ENCODE measurements around the gene APOB. TPM values are rescaled to one million over a fixed set of nuclear protein-coding genes. Genes with fewer than 3 reads are reported as not detected.
A peak's percentile ranks its signal among the peaks of the same experiment; 100 is the strongest.

The APOB gene
- total and polyA plus RNA-seq, 2 of the 13 experiments (the other 11 are each of a cell fraction or from before 2014, with no cell fraction given) = 1,569 to 2,515 TPM

DNA sequence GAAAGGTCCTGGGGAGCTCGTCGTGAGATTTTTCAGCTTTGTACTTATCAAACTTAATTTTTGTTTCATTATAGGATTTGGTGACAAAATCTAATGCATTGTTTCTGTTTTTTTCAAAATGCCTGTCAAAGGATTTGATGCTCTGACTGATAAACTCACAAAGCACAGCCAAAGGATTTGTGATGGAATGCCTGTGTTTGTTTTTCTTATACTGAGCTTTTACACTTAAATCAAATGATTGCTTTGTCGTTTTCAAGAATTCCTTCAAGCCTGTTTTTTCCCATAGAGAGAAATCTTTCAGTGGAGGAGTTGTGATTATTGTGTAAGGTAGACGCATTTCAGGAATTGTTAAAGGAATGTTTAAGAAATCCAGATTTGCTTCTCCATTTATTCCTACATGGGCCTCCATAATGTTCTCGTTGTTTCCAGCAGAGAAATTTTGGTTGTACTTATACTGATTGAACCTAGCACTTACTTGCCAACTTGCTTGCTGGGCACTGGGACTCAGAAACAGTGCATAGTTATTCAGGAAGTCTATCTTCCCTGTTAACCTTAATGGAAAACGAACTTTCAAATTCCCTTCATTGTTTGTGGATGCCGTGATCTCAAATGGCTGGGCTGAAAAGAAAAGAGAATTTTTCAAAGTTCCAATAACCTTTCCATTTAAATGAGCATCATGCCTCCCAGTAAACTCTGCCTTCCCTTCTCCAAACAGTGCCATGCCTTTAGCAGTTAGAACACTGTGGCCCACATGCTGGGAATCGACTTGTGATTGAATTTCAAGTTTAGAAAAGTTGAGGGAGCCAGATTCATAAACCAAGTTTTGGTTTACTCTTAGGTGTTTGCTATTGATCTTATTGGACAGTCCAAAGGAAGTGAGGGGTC, 36.5 kb downstream of the APOB start (continued):
- TF ChIP-seq, protein P1, sequence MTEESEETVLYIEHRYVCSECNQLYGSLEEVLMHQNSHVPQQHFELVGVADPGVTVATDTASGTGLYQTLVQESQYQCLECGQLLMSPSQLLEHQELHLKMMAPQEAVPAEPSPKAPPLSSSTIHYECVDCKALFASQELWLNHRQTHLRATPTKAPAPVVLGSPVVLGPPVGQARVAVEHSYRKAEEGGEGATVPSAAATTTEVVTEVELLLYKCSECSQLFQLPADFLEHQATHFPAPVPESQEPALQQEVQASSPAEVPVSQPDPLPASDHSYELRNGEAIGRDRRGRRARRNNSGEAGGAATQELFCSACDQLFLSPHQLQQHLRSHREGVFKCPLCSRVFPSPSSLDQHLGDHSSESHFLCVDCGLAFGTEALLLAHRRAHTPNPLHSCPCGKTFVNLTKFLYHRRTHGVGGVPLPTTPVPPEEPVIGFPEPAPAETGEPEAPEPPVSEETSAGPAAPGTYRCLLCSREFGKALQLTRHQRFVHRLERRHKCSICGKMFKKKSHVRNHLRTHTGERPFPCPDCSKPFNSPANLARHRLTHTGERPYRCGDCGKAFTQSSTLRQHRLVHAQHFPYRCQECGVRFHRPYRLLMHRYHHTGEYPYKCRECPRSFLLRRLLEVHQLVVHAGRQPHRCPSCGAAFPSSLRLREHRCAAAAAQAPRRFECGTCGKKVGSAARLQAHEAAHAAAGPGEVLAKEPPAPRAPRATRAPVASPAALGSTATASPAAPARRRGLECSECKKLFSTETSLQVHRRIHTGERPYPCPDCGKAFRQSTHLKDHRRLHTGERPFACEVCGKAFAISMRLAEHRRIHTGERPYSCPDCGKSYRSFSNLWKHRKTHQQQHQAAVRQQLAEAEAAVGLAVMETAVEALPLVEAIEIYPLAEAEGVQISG (CRISPR knock-in tag; IDR thresholded peaks at IDR 0.05) = no peak
- TF ChIP-seq, protein P2, sequence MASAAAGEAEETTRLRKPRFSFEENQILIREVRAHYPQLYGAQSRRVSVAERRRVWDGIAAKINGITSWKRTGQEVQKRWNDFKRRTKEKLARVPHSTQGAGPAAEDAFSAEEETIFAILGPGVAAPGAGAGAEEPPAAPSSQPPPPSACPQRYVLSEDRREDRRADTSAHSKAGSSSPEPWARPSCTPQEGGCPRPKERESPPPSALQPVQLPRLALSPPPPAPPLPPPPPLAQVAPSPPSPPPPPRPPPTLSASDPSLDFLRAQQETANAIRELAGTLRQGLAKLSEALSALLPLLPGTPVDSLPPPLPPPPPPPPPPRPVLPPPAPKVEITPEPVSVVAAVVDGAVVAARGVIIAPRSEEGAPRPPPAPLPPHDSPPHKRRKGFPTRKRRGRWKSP (CRISPR knock-in tag; IDR thresholded peaks at IDR 0.05) = no peak
- TF ChIP-seq, protein P3, sequence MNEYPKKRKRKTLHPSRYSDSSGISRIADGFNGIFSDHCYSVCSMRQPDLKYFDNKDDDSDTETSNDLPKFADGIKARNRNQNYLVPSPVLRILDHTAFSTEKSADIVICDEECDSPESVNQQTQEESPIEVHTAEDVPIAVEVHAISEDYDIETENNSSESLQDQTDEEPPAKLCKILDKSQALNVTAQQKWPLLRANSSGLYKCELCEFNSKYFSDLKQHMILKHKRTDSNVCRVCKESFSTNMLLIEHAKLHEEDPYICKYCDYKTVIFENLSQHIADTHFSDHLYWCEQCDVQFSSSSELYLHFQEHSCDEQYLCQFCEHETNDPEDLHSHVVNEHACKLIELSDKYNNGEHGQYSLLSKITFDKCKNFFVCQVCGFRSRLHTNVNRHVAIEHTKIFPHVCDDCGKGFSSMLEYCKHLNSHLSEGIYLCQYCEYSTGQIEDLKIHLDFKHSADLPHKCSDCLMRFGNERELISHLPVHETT (CRISPR knock-in tag; conservative IDR thresholded peaks at IDR 0.05) = no peak
- TF ChIP-seq ZNF510 (CRISPR knock-in tag; IDR thresholded peaks at IDR 0.05; ENCODE audit: low read depth) (no peak; the same call in 1 of the 2 replicates), CREB1 (IDR thresholded peaks at IDR 0.05) (no peak), CREB1 (CRISPR knock-in tag; IDR thresholded peaks at IDR 0.05) (peak; percentile 29; the same call in 1 of the 2 replicates), ZBTB7B (CRISPR knock-in tag; IDR thresholded peaks at IDR 0.05) (no peak), ZNF207 (IDR thresholded peaks at IDR 0.05; ENCODE audit: borderline replicate concordance) (no peak), ZFP37 (CRISPR knock-in tag; IDR thresholded peaks at IDR 0.05; ENCODE audit: borderline replicate concordance) (no peak), HOXD1 (CRISPR knock-in tag; IDR thresholded peaks at IDR 0.05) (no peak), ZNF530 (CRISPR knock-in tag; IDR thresholded peaks at IDR 0.05; ENCODE audit: low read depth) (no peak), ZSCAN9 (CRISPR knock-in tag; IDR thresholded peaks at IDR 0.05; ENCODE audit: borderline replicate concordance) (no peak), PAWR (CRISPR knock-in tag; IDR thresholded peaks at IDR 0.05; ENCODE audit: borderline replicate concordance) (no peak), FOXA1 (IDR thresholded peaks at IDR 0.05) (no peak), FOXA1 (CRISPR knock-in tag; IDR thresholded peaks at IDR 0.05) (no peak; the same call in 1 of the 2 replicates), ZSCAN30 (CRISPR knock-in tag; IDR thresholded peaks at IDR 0.05) (no peak), ZNF572 (CRISPR knock-in tag; IDR thresholded peaks at IDR 0.05) (no peak), ATF7 (IDR thresholded peaks at IDR 0.05) (no peak), ATF7 (CRISPR knock-in tag; IDR thresholded peaks at IDR 0.05) (no peak), SMARCC2 (IDR thresholded peaks at IDR 0.05) (no peak), ZNF253 (CRISPR knock-in tag; IDR thresholded peaks at IDR 0.05; ENCODE audit: borderline replicate concordance) (no peak), IKZF1 (IDR thresholded peaks at IDR 0.05) (no peak), TOPORS (CRISPR knock-in tag; IDR thresholded peaks at IDR 0.05) (no peak; the same call in 1 of the 2 replicates), NAIF1 (CRISPR knock-in tag; IDR thresholded peaks at IDR 0.05; ENCODE audit: borderline replicate concordance) (no peak), THAP11 (CRISPR knock-in tag; IDR thresholded peaks at IDR 0.05) (no peak)
- TF ChIP-seq, protein P4, sequence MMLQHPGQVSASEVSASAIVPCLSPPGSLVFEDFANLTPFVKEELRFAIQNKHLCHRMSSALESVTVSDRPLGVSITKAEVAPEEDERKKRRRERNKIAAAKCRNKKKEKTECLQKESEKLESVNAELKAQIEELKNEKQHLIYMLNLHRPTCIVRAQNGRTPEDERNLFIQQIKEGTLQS (CRISPR knock-in tag; IDR thresholded peaks at IDR 0.05) = no peak
- TF ChIP-seq, protein P5, sequence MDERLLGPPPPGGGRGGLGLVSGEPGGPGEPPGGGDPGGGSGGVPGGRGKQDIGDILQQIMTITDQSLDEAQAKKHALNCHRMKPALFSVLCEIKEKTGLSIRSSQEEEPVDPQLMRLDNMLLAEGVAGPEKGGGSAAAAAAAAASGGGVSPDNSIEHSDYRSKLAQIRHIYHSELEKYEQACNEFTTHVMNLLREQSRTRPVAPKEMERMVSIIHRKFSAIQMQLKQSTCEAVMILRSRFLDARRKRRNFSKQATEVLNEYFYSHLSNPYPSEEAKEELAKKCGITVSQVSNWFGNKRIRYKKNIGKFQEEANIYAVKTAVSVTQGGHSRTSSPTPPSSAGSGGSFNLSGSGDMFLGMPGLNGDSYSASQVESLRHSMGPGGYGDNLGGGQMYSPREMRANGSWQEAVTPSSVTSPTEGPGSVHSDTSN (CRISPR knock-in tag; IDR thresholded peaks at IDR 0.05) = no peak

Data from HepG2 (cell line).